GM12878 (cell line): ENCODE results near the gene MAD2L1. TPM values are rescaled to one million over a fixed set of nuclear protein-coding genes. Genes with fewer than 3 reads are reported as not detected.

ENCODE experiments used
- ATAC-seq: fragments of 200-7000 bp; cut with Tn5 transposase; 3 replicates; pipeline ENCODE4 v1.9.1; 2020; ENCODE audit warnings: mild to moderate bottlenecking, moderate library complexity
- BruUV-seq: library from RNA; stranded (reverse); fragments of 400-500 nt; replicated peaks from 2 replicates; lab custom pipeline; 2021; lab: Mats Ljungman, UMichigan
- CTCF ChIA-PET: fragments of 300-600 bp; sonication (Branson Sonifier 250); formaldehyde crosslinking; extraction: SDS; loops from one replicate; lab custom pipeline; 2021; ENCODE audit warnings: inconsistent platforms; lab: Yijun Ruan, JAX
- POLR2A ChIA-PET: fragments of 350-600 bp; formaldehyde crosslinking; extraction: SDS; loops from one replicate; lab custom pipeline; 2021; ENCODE audit warnings: inconsistent platforms; lab: Charles Lee
- RAD21 ChIA-PET: fragments of 300-600 bp; sonication (Branson Sonifier 250); formaldehyde crosslinking; loops from one replicate; lab custom pipeline; 2023; ENCODE audit warnings: antibody characterized with exemption; ENCODE audit not compliant: unreplicated experiment; lab: Charles Lee
- SMC1A ChIA-PET: fragments of 300-600 bp; sonication (Branson Sonifier 250); formaldehyde crosslinking; loops from one replicate; lab custom pipeline; 2023; ENCODE audit not compliant: unreplicated experiment, uncharacterized antibody; lab: Charles Lee
- DNase-seq: peaks from one replicate; pipeline ENCODE4 v3.0.0-alpha.2; 2011; ENCODE audit warnings: low read depth, low spot score
- FAIRE-seq: peaks from 3 replicates; lab custom pipeline; 2011; peaks lifted over from hg19 to GRCh38; lab: Jason Lieb, UNC
- H2AFZ ChIP-seq: 2 replicates; pipeline ENCODE4 v1.6.0; 2011; ENCODE audit warnings: low read depth, low read length, control low read depth; ENCODE audit not compliant: control insufficient read depth
- H3K27ac ChIP-seq: 2 replicates; pipeline ENCODE4 v1.5.1; 2011; ENCODE audit warnings: control low read depth; ENCODE audit not compliant: control insufficient read depth, insufficient read depth
- H3K27me3 ChIP-seq, 2 experiments: replicated peaks in 1 of 2; 2 replicates each; pipeline versions ENCODE4 v1.6.0 to v1.6.1; 2011; ENCODE audit warnings: low read length in 1 of 2; ENCODE audit not compliant: control insufficient read depth in 2 of 2, insufficient read depth in 2 of 2
- H3K36me3 ChIP-seq, 2 experiments: 2 replicates each; pipeline ENCODE4 v1.5.1; 2011; ENCODE audit warnings: low read length in 1 of 2; ENCODE audit not compliant: control insufficient read depth in 2 of 2, insufficient read depth in 2 of 2
- H3K4me1 ChIP-seq: 2 replicates; pipeline ENCODE4 v1.6.1; 2011; ENCODE audit warnings: mild to moderate bottlenecking, low read length, moderate library complexity, mixed read lengths; ENCODE audit not compliant: control insufficient read depth, insufficient read depth
- H3K4me2 ChIP-seq: 2 replicates; pipeline ENCODE4 v1.6.0; 2011; ENCODE audit warnings: control low read depth; ENCODE audit not compliant: control insufficient read depth, insufficient read depth
- H3K4me3 ChIP-seq: fragments of 200-600 bp; sonication (generic); 2 replicates; pipeline ENCODE4 v1.5.1; 2016
- H3K79me2 ChIP-seq: 2 replicates; pipeline ENCODE4 v1.6.0; 2011; ENCODE audit warnings: low read length; ENCODE audit not compliant: control insufficient read depth, insufficient read depth
- H3K9ac ChIP-seq: 2 replicates; pipeline ENCODE4 v1.8.0; 2011; ENCODE audit warnings: low read length, control low read depth, mixed read lengths; ENCODE audit not compliant: control insufficient read depth, insufficient read depth
- H3K9me3 ChIP-seq: replicated peaks from 3 replicates; pipeline ENCODE4 v1.5.1; 2011; ENCODE audit warnings: mild to moderate bottlenecking, low read length; ENCODE audit not compliant: control insufficient read depth, insufficient read depth
- H4K20me1 ChIP-seq: 2 replicates; pipeline ENCODE4 v1.6.0; 2011; ENCODE audit not compliant: control insufficient read depth, insufficient read depth
- HSF1 ChIP-seq: fragments of 150-350 bp; IDR thresholded peaks from 2 replicates; pipeline ENCODE4 v1.6.1; 2014; ENCODE audit warnings: mild to moderate bottlenecking, low read depth, low read length
- IRF5 ChIP-seq: fragments of 450-650 bp; IDR thresholded peaks from 2 replicates; pipeline ENCODE4 v1.6.1; 2017; ENCODE audit warnings: borderline replicate concordance
- PRDM15 ChIP-seq: fragments of 450-650 bp; formaldehyde crosslinking; IDR thresholded peaks from 2 replicates; pipeline ENCODE4 v1.4.0; 2020; ENCODE audit warnings: mild to moderate bottlenecking, moderate library complexity
- SKIL ChIP-seq: fragments of 450-650 bp; IDR thresholded peaks from 2 replicates; pipeline ENCODE4 v1.6.1; 2017; ENCODE audit warnings: mild to moderate bottlenecking, low read depth, inconsistent platforms; ENCODE audit not compliant: poor library complexity, severe bottlenecking
- TBL1XR1 ChIP-seq: IDR thresholded peaks from 2 replicates; pipeline ENCODE4 v1.6.1; 2012; ENCODE audit warnings: low read depth, low read length, improper control_type of control experiment
- WGBS: methylation state at CpG from one replicate; pipeline ENCODE4 v1.1.6; 2016; ENCODE audit warnings: low lambda C conversion rate; ENCODE audit not compliant: insufficient replicate concordance, insufficient coverage; ENCODE audit errors: missing lambda C conversion rate; 5-methylcytosine and 5-hydroxymethylcytosine counted together
- in situ Hi-C: fragments of 300-500 bp; cut with MboI; formaldehyde crosslinking; loops from 9 replicates; pipeline ENCODE4 v1.14.3; 2018; ENCODE audit warnings: mixed read lengths
- intact Hi-C: fragments of 100-400 bp; cut with micrococcal nuclease; formaldehyde crosslinking; loops from one replicate; pipeline ENCODE4 v1.14.2; 2022; ENCODE audit not compliant: unreplicated experiment
- polyA plus RNA-seq, 11 experiments: library from polyadenylated mRNA; depleted of rRNA in 4 of 11; unstranded in 6 of 11; stranded (reverse) in 5 of 11; fragments of >200 nt; fragmentation: Nextera tagmentation in 4 of 11; fragmentation: Illumina TruSeq in 1 of 11; extraction: Ambion mirVana in 4 of 11; extraction: Trizol in 1 of 11; gene quantifications; 1 replicate in 1 of 11; 2 replicates in 10 of 11; pipeline versions ENCODE4 v1.2.1 to v1.2.3, GENCODE V29; 2011 to 2016; ENCODE audit warnings: inconsistent platforms in 2 of 11, missing spikeins in 2 of 11, low read depth in 1 of 11
- total RNA-seq, 4 experiments: library from RNA; depleted of rRNA in 3 of 4; stranded (reverse); fragments of >200 nt in 3 of 4; fragmentation: Illumina TruSeq in 1 of 4; extraction: Trizol in 1 of 4; gene quantifications; 2 replicates each; pipeline versions ENCODE4 v1.2.1 to v1.2.3, GENCODE V29; 2013 to 2021

Gene MAD2L1
- total and polyA plus RNA-seq, 10 of the 15 experiments (the other 5 are each of a cell fraction or from before 2014, with no cell fraction given) = 58.1 to 407 (median 110) TPM

DNA sequence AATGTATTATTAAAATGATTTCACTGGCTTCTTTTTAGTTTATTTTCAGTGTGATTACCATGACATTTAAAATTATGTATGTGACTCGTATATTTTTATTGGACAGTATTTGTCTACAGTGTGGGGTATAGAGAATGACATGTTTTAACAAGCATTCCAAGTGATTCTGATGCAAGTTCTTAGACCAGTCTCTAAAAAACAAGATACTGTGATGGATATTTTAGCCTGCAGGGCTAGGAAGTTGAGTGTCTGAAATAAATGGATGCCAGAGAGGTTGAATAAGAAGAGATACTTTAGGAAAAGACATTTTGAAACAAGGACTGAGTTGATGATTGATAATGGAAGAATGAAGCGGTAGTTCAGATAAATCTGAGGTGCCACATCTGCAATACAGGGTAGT lies 3.5 kb upstream of the MAD2L1 start:
- ChIA-PET POLR2A (no interaction called here), SMC1A (interaction anchor here (0.8 kb wide), 1 partner anchor 9 kb away, joined by 3 read pairs; no protein-coding TSS in a partner anchor), CTCF (interaction anchor here (0.7 to 1.0 kb wide), 2 partner anchors 14 to 16 kb away, joined by 3 to 4 read pairs; no protein-coding TSS in a partner anchor), RAD21 (interaction anchor here (0.7 to 2.8 kb wide), 3 partner anchors 85 to 1237 kb away, joined by 3 to 10 read pairs (median 3); no protein-coding TSS in a partner anchor)
- ATAC-seq (no peak), DNase-seq (no peak), FAIRE-seq (no peak)
- Histone ChIP-seq H4K20me1 (no peaks in the 10 kb centered on the region), H3K36me3 (no peaks in the 10 kb centered on the region), H2AFZ (no peak overlapping the region), H3K9me3 (no peaks in the 10 kb centered on the region), H3K4me1 (peaks cover 5% of the 10 kb centered on the region), H3K4me2 (no peak overlapping the region), H3K79me2 (peaks cover 37% of the 10 kb centered on the region), H3K4me3 (no peak overlapping the region), H3K9ac (no peak overlapping the region), H3K27me3 (no peaks in the 10 kb centered on the region), H3K27ac (no peak overlapping the region)
- intact Hi-C loops (loop anchor here (2.0 to 10.0 kb wide), 2 partner anchors 87 to 645 kb away; no protein-coding TSS in a partner anchor), in situ Hi-C loops (loop anchor here (10.0 kb wide), 1 partner anchor 1025 kb away; no protein-coding TSS in a partner anchor)
- TF ChIP-seq TBL1XR1 (no peak), IRF5 (no peak), HSF1 (no peak), PRDM15 (CRISPR knock-in tag) (no peak), SKIL (no peak)
- WGBS = 47% methylated on average over 2 of the region's 2 CpGs
- no TSS peak for BruUV-seq
